Choroid plexus epithelial cell (primary cell): ENCODE measurements around the gene DYSF.
"Not testable (repeated sequence)": the region's sequence is repeated elsewhere in the genome, so short reads cannot be mapped to it uniquely, and the experiment has no call there.

Experiments used
- DNase-seq: peaks from one replicate; pipeline ENCODE4 v3.0.0-alpha.2; 2010; ENCODE audit warnings: low read depth
- H3K4me3 ChIP-seq: 2 replicates; pipeline ENCODE4 v1.5.1; 2011; ENCODE audit warnings: low read depth, mild to moderate bottlenecking, control low read depth, low read length, moderate library complexity
- TF ChIP-seq, protein P1 (sequence below): conservative IDR thresholded peaks from 2 replicates; pipeline ENCODE4 v1.5.1; 2011; ENCODE audit warnings: low read depth, mild to moderate bottlenecking, control low read depth, inconsistent platforms, low read length, moderate library complexity

The DYSF gene

DNA sequence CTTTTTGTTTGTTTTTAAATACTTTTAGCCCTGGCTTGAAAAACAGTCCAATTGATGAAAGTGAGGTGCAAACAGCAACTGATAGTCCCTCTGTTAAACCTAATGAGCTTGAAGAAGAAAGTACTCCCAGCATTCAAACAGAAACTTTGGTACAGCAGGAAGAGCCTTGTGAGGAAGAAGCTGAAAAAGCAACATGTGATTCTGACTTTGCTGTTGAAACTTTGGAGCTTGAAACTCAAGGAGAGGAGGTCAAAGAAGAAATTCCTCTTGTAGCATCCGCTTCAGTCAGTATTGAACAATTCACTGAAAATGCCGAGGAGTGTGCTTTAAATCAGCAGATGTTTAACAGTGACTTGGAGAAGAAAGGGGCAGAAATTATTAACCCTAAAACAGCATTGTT, 30.6 kb upstream of the DYSF start:
- TF ChIP-seq, protein P1, sequence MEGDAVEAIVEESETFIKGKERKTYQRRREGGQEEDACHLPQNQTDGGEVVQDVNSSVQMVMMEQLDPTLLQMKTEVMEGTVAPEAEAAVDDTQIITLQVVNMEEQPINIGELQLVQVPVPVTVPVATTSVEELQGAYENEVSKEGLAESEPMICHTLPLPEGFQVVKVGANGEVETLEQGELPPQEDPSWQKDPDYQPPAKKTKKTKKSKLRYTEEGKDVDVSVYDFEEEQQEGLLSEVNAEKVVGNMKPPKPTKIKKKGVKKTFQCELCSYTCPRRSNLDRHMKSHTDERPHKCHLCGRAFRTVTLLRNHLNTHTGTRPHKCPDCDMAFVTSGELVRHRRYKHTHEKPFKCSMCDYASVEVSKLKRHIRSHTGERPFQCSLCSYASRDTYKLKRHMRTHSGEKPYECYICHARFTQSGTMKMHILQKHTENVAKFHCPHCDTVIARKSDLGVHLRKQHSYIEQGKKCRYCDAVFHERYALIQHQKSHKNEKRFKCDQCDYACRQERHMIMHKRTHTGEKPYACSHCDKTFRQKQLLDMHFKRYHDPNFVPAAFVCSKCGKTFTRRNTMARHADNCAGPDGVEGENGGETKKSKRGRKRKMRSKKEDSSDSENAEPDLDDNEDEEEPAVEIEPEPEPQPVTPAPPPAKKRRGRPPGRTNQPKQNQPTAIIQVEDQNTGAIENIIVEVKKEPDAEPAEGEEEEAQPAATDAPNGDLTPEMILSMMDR = no peak
- no peak overlapping the region for H3K4me3 ChIP-seq
- peak; percentile 62 for DNase-seq

GRCh38 chr2:71423817-71424420, 29.4 kb upstream of the DYSF start:
- no peak overlapping the region for H3K4me3 ChIP-seq
- no peak for DNase-seq
- TF ChIP-seq, protein P1 = no peak

DNA sequence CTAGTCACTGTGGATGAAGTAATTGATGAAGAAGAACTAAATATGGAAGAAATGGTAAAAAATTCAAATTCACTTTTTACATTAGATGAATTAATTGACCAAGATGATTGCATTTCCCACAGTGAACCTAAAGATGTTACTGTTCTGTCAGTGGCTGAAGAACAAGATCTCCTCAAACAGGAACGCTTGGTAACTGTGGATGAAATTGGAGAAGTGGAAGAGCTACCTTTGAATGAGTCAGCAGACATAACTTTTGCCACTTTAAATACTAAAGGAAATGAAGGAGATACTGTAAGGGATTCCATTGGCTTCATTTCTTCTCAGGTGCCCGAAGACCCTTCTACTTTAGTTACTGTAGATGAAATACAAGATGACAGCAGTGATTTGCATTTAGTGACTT, 26.6 kb upstream of the DYSF start:
- no peak overlapping the region for H3K4me3 ChIP-seq
- peak; percentile 4 for DNase-seq
- TF ChIP-seq, protein P1 = no peak

GRCh38 chr2:71428472-71429383, 24.6 kb upstream of the DYSF start:
- TF ChIP-seq, protein P1 = no peak
- no peak overlapping the region for H3K4me3 ChIP-seq
- DNase-seq = no peak

GRCh38 chr2:71445142-71445541, 8.2 kb upstream of the DYSF start:
- not testable (repeated sequence) for H3K4me3 ChIP-seq, DNase-seq

GRCh38 chr2:71446505-71446904, 6.9 kb upstream of the DYSF start:
- H3K4me3 ChIP-seq = no peak overlapping the region
- no peak for DNase-seq
- TF ChIP-seq, protein P1 = no peak

DNA sequence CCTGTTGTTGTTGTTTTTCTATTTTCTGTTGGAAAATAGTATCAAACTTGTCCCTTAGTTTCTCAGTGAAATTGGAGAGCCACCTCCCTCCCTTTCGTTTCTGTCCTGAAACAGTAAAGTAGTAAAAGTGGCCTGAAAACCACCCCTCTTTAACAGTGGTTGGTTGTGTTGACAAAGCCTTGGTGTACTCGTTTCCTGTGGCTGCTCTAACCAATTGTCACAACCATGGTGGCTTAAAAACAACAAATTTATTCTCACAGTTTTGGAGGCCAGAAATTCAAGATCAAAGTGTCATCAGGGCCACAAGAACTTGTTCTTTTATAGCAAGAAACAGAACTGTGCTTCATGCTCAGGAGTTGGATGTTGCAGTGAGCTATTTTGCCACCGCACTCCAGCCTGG, 4.0 kb upstream of the DYSF start:
- TF ChIP-seq, protein P1 = no peak
- no peak overlapping the region for H3K4me3 ChIP-seq
- DNase-seq = no peak
